ENCODE results near the gene BFAR.

DNA sequence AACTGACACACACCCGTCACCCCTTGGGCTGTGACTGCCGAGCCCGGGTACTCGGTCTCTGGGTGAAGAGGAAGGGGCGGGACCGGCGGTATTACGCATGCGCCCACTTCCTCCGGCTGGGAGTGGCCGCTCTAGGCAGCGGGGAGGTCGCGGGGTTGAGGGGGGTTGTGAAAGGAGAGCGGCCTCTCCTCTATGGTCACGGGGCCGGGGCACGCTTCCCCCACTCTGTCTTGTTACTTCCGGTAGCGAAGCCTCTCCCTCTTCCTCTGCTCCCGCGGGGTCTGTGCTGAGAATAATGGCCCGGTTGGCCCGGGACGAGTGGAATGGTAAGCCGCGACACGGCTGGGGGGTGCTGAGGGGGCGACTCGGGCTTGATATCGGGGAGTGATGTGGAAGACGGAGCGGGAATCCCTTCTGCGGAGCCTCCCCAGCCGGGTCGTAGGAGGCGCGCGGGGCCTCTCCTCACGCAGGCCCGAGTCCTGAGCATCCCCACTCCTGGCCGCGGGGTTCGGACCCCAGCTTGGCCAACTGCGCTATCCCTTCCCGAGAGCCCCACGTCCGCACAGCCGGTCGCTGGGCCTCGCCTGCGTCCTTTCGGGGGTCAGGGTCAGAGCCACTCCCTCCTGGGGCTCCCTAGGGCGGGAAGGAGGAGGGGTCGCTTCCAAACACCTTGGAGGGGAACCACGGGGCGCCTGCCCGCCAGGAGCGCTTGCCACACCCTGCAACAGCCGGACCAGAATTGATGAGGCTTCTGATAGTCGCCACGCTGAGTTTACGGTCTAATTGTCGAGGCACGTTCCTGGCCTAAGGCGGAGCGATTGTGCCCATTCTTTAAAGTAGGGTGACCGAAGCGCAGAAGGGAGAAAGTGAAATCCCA is at the start of gene BFAR:
- TF ChIP-seq CTCF (IDR thresholded peaks at IDR 0.05) (no peak), POLR2A (IDR thresholded peaks at IDR 0.05) (peak in 1 of 2 donors; percentile 98), POLR2AphosphoS5 (IDR thresholded peaks at IDR 0.05) (peak; percentile 83 to 97 (median 92)), EP300 (IDR thresholded peaks at IDR 0.05) (no peak)

Data from suprapubic skin (tissue), 4 donors.